SK-N-SH treated with all-trans-retinoic acid at 6 μM for 48 hours (cell line): Measurements from ENCODE around the gene PTPRT.

Experiments used
- ATAC-seq: fragments of 200-7000 bp; cut with Tn5 transposase; 3 replicates; pipeline ENCODE4 v1.9.1; 2020; ENCODE audit warnings: mild to moderate bottlenecking, moderate library complexity
- ARNTL ChIP-seq: fragments of 450-650 bp; formaldehyde crosslinking; IDR thresholded peaks from 2 replicates; pipeline ENCODE4 v1.5.0; 2020; ENCODE audit warnings: low read depth, mild to moderate bottlenecking, moderate library complexity, borderline replicate concordance
- BACH2 ChIP-seq: fragments of 250-450 bp; sonication (Bioruptor Pico); IDR thresholded peaks from 2 replicates; pipeline ENCODE4 v1.9.0; 2021; ENCODE audit warnings: mild to moderate bottlenecking, borderline replicate concordance
- CREB5 ChIP-seq: fragments of 250-450 bp; sonication (Bioruptor Pico); IDR thresholded peaks from 2 replicates; pipeline ENCODE4 v1.5.1; 2020; ENCODE audit warnings: low read depth, mild to moderate bottlenecking, moderate library complexity
- CSDC2 ChIP-seq: fragments of 250-450 bp; sonication (Bioruptor Pico); IDR thresholded peaks from 2 replicates; pipeline ENCODE4 v1.5.0; 2020; ENCODE audit warnings: mild to moderate bottlenecking, moderate library complexity
- CSRNP3 ChIP-seq: fragments of 250-450 bp; sonication (Bioruptor Pico); IDR thresholded peaks from 2 replicates; pipeline ENCODE4 v1.5.1; 2021; ENCODE audit warnings: mild to moderate bottlenecking, moderate library complexity
- ESRRG ChIP-seq: fragments of 250-450 bp; sonication (Bioruptor Pico); IDR thresholded peaks from 2 replicates; pipeline ENCODE4 v1.6.1; 2021; ENCODE audit warnings: mild to moderate bottlenecking
- GLIS3 ChIP-seq: fragments of 250-450 bp; sonication (Bioruptor Pico); IDR thresholded peaks from 2 replicates; pipeline ENCODE4 v1.5.0; 2020; ENCODE audit warnings: mild to moderate bottlenecking, moderate library complexity
- ISL1 ChIP-seq: fragments of 250-450 bp; sonication (Bioruptor Pico); IDR thresholded peaks from 2 replicates; pipeline ENCODE4 v2.1.2; 2022; ENCODE audit warnings: mild to moderate bottlenecking, moderate library complexity
- PATZ1 ChIP-seq: fragments of 250-450 bp; sonication (Bioruptor Pico); IDR thresholded peaks from 2 replicates; pipeline ENCODE4 v1.8.0; 2020; ENCODE audit warnings: mild to moderate bottlenecking, moderate library complexity, borderline replicate concordance
- POU6F1 ChIP-seq: fragments of 250-450 bp; sonication (Bioruptor Pico); IDR thresholded peaks from 2 replicates; pipeline ENCODE4 v1.8.0; 2021; ENCODE audit warnings: low read depth, mild to moderate bottlenecking, moderate library complexity, borderline replicate concordance
- PPARA ChIP-seq: fragments of 250-450 bp; sonication (Bioruptor Pico); IDR thresholded peaks from 2 replicates; pipeline ENCODE4 v1.5.0; 2020; ENCODE audit warnings: mild to moderate bottlenecking, borderline replicate concordance
- RARB ChIP-seq: fragments of 250-450 bp; sonication (Bioruptor Pico); IDR thresholded peaks from 2 replicates; pipeline ENCODE4 v1.8.0; 2021; ENCODE audit warnings: mild to moderate bottlenecking, moderate library complexity
- SNAI2 ChIP-seq: fragments of 250-450 bp; sonication (Bioruptor Pico); IDR thresholded peaks from 2 replicates; pipeline ENCODE4 v1.5.0; 2020; ENCODE audit warnings: mild to moderate bottlenecking, moderate library complexity
- TCF4 ChIP-seq: fragments of 250-450 bp; sonication (Bioruptor Pico); IDR thresholded peaks from 2 replicates; pipeline ENCODE4 v1.8.0; 2021; ENCODE audit warnings: mild to moderate bottlenecking, moderate library complexity, borderline replicate concordance
- TOX ChIP-seq: fragments of 250-450 bp; sonication (Bioruptor Pico); IDR thresholded peaks from 2 replicates; pipeline ENCODE4 v1.8.0; 2021; ENCODE audit warnings: mild to moderate bottlenecking, moderate library complexity, borderline replicate concordance
- TSHZ2 ChIP-seq: fragments of 250-450 bp; sonication (Bioruptor Pico); IDR thresholded peaks from 2 replicates; pipeline ENCODE4 v1.5.0; 2020; ENCODE audit warnings: mild to moderate bottlenecking, moderate library complexity
- ZC3H10 ChIP-seq: fragments of 250-450 bp; sonication (Bioruptor Pico); IDR thresholded peaks from 2 replicates; pipeline ENCODE4 v1.5.1; 2021; ENCODE audit warnings: mild to moderate bottlenecking, moderate library complexity
- ZFP3 ChIP-seq: fragments of 250-450 bp; sonication (Bioruptor Pico); IDR thresholded peaks from 2 replicates; pipeline ENCODE4 v1.5.0; 2020; ENCODE audit warnings: mild to moderate bottlenecking, moderate library complexity
- ZFP30 ChIP-seq: fragments of 450-650 bp; formaldehyde crosslinking; IDR thresholded peaks from 2 replicates; pipeline ENCODE4 v1.5.0; 2022; ENCODE audit warnings: mild to moderate bottlenecking, moderate library complexity
- ZNF565 ChIP-seq: fragments of 450-650 bp; formaldehyde crosslinking; conservative IDR thresholded peaks from 2 replicates; pipeline ENCODE4 v1.5.0; 2020; ENCODE audit warnings: low read depth, mild to moderate bottlenecking, moderate library complexity
- ZNF70 ChIP-seq: fragments of 450-650 bp; formaldehyde crosslinking; IDR thresholded peaks from 2 replicates; pipeline ENCODE4 v1.5.0; 2020; ENCODE audit warnings: mild to moderate bottlenecking, moderate library complexity
- ZNF8 ChIP-seq: fragments of 450-650 bp; formaldehyde crosslinking; IDR thresholded peaks from 2 replicates; pipeline ENCODE4 v1.5.0; 2020; ENCODE audit warnings: mild to moderate bottlenecking, moderate library complexity

PTPRT gene

GRCh38 chr20:42506397-42506796, 683.3 kb downstream of the PTPRT start:
- TF ChIP-seq CSDC2 (CRISPR knock-in tag) (no peak), GLIS3 (no peak), ZFP30 (no peak), ZC3H10 (CRISPR knock-in tag) (no peak), PPARA (CRISPR knock-in tag) (no peak), RARB (no peak), ESRRG (CRISPR knock-in tag) (no peak), CSRNP3 (CRISPR knock-in tag) (no peak), ARNTL (CRISPR knock-in tag) (no peak), CREB5 (CRISPR knock-in tag) (no peak), ZFP3 (CRISPR knock-in tag) (no peak)
- ATAC-seq = no peak

GRCh38 chr20:42502591-42502990, 687.1 kb downstream of the PTPRT start:
- no peak for ATAC-seq
- TF ChIP-seq POU6F1 (CRISPR knock-in tag) = no peak
- no peak for TF ChIP-seq RARB
- no peak for TF ChIP-seq PPARA (CRISPR knock-in tag)
- no peak for TF ChIP-seq TSHZ2
- no peak for TF ChIP-seq ZNF8 (CRISPR knock-in tag)
- no peak for TF ChIP-seq TCF4 (CRISPR knock-in tag)
- TF ChIP-seq TOX (CRISPR knock-in tag) = no peak
- TF ChIP-seq ZFP3 (CRISPR knock-in tag) = no peak
- no peak for TF ChIP-seq CSRNP3 (CRISPR knock-in tag)
- TF ChIP-seq ZNF565 (CRISPR knock-in tag) = no peak
- no peak for TF ChIP-seq ISL1 (CRISPR knock-in tag)
- no peak for TF ChIP-seq SNAI2 (CRISPR knock-in tag)
- TF ChIP-seq CSDC2 (CRISPR knock-in tag) = no peak
- no peak for TF ChIP-seq PATZ1 (CRISPR knock-in tag)
- TF ChIP-seq GLIS3 = no peak
- no peak for TF ChIP-seq BACH2 (CRISPR knock-in tag)
- TF ChIP-seq ZNF70 = no peak
- TF ChIP-seq CREB5 (CRISPR knock-in tag) = no peak
